SK-N-SH treated with all-trans-retinoic acid at 6 μM for 48 hours (cell line): ENCODE data around the gene SEPTIN8.

Experiments
- ATAC-seq: fragments of 200-7000 bp; cut with Tn5 transposase; 3 replicates; pipeline ENCODE4 v1.9.1; 2020; ENCODE audit warnings: mild to moderate bottlenecking, moderate library complexity
- ARNTL ChIP-seq: fragments of 450-650 bp; formaldehyde crosslinking; IDR thresholded peaks from 2 replicates; pipeline ENCODE4 v1.5.0; 2020; ENCODE audit warnings: low read depth, mild to moderate bottlenecking, moderate library complexity, borderline replicate concordance
- BACH2 ChIP-seq: fragments of 250-450 bp; sonication (Bioruptor Pico); IDR thresholded peaks from 2 replicates; pipeline ENCODE4 v1.9.0; 2021; ENCODE audit warnings: mild to moderate bottlenecking, borderline replicate concordance
- CSDC2 ChIP-seq: fragments of 250-450 bp; sonication (Bioruptor Pico); IDR thresholded peaks from 2 replicates; pipeline ENCODE4 v1.5.0; 2020; ENCODE audit warnings: mild to moderate bottlenecking, moderate library complexity
- ESRRG ChIP-seq: fragments of 250-450 bp; sonication (Bioruptor Pico); IDR thresholded peaks from 2 replicates; pipeline ENCODE4 v1.6.1; 2021; ENCODE audit warnings: mild to moderate bottlenecking
- GLIS3 ChIP-seq: fragments of 250-450 bp; sonication (Bioruptor Pico); IDR thresholded peaks from 2 replicates; pipeline ENCODE4 v1.5.0; 2020; ENCODE audit warnings: mild to moderate bottlenecking, moderate library complexity
- ISL1 ChIP-seq: fragments of 250-450 bp; sonication (Bioruptor Pico); IDR thresholded peaks from 2 replicates; pipeline ENCODE4 v2.1.2; 2022; ENCODE audit warnings: mild to moderate bottlenecking, moderate library complexity
- OSR1 ChIP-seq: fragments of 250-450 bp; sonication (Bioruptor Pico); IDR thresholded peaks from 2 replicates; pipeline ENCODE4 v1.8.0; 2022; ENCODE audit warnings: moderate library complexity, mild to moderate bottlenecking, inconsistent platforms
- PPARA ChIP-seq: fragments of 250-450 bp; sonication (Bioruptor Pico); IDR thresholded peaks from 2 replicates; pipeline ENCODE4 v1.5.0; 2020; ENCODE audit warnings: mild to moderate bottlenecking, borderline replicate concordance
- RARB ChIP-seq: fragments of 250-450 bp; sonication (Bioruptor Pico); IDR thresholded peaks from 2 replicates; pipeline ENCODE4 v1.8.0; 2021; ENCODE audit warnings: mild to moderate bottlenecking, moderate library complexity
- SNAI2 ChIP-seq: fragments of 250-450 bp; sonication (Bioruptor Pico); IDR thresholded peaks from 2 replicates; pipeline ENCODE4 v1.5.0; 2020; ENCODE audit warnings: mild to moderate bottlenecking, moderate library complexity
- TCF4 ChIP-seq: fragments of 250-450 bp; sonication (Bioruptor Pico); IDR thresholded peaks from 2 replicates; pipeline ENCODE4 v1.8.0; 2021; ENCODE audit warnings: mild to moderate bottlenecking, moderate library complexity, borderline replicate concordance
- TOX ChIP-seq: fragments of 250-450 bp; sonication (Bioruptor Pico); IDR thresholded peaks from 2 replicates; pipeline ENCODE4 v1.8.0; 2021; ENCODE audit warnings: mild to moderate bottlenecking, moderate library complexity, borderline replicate concordance
- ZC3H10 ChIP-seq: fragments of 250-450 bp; sonication (Bioruptor Pico); IDR thresholded peaks from 2 replicates; pipeline ENCODE4 v1.5.1; 2021; ENCODE audit warnings: mild to moderate bottlenecking, moderate library complexity
- ZFP3 ChIP-seq: fragments of 250-450 bp; sonication (Bioruptor Pico); IDR thresholded peaks from 2 replicates; pipeline ENCODE4 v1.5.0; 2020; ENCODE audit warnings: mild to moderate bottlenecking, moderate library complexity
- ZNF565 ChIP-seq: fragments of 450-650 bp; formaldehyde crosslinking; conservative IDR thresholded peaks from 2 replicates; pipeline ENCODE4 v1.5.0; 2020; ENCODE audit warnings: low read depth, mild to moderate bottlenecking, moderate library complexity
- ZNF70 ChIP-seq: fragments of 450-650 bp; formaldehyde crosslinking; IDR thresholded peaks from 2 replicates; pipeline ENCODE4 v1.5.0; 2020; ENCODE audit warnings: mild to moderate bottlenecking, moderate library complexity
- ZNF8 ChIP-seq: fragments of 450-650 bp; formaldehyde crosslinking; IDR thresholded peaks from 2 replicates; pipeline ENCODE4 v1.5.0; 2020; ENCODE audit warnings: mild to moderate bottlenecking, moderate library complexity
- TF ChIP-seq, protein P1 (sequence below): fragments of 250-450 bp; sonication (Bioruptor Pico); IDR thresholded peaks from 2 replicates; pipeline ENCODE4 v1.8.0; 2021; ENCODE audit warnings: low read depth, mild to moderate bottlenecking, moderate library complexity, borderline replicate concordance
- TF ChIP-seq, protein P2 (sequence below): fragments of 250-450 bp; sonication (Bioruptor Pico); IDR thresholded peaks from 2 replicates; pipeline ENCODE4 v1.5.0; 2020; ENCODE audit warnings: mild to moderate bottlenecking, moderate library complexity
- TF ChIP-seq, protein P3 (sequence below): fragments of 250-450 bp; sonication (Bioruptor Pico); IDR thresholded peaks from 2 replicates; pipeline ENCODE4 v1.5.1; 2021; ENCODE audit warnings: mild to moderate bottlenecking, moderate library complexity

Gene SEPTIN8

DNA sequence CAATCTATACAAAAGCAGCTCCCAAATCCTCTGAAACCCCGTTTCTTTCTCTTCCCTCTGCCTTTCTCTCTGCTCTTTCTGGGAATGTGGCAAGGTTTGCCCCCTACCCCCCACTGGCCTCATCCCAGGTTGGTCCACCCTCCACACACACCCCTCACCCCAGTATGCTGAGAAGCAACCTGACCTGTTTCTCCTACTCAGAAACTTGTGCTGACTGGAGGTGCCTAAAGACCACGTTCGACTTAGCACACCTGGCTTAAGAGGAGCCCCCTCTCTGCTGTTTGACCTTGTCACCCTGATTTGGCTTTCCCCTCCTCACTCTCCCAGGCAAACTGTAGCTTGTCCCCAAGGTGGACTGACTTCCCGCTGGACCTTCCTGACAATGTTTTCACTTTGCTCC, 1.1 kb upstream of the SEPTIN8 start:
- TF ChIP-seq CSDC2 (CRISPR knock-in tag): no peak
- no peak for TF ChIP-seq ZNF565
- no peak for TF ChIP-seq RARB (CRISPR knock-in tag)
- no peak for TF ChIP-seq ZNF70
- no peak for TF ChIP-seq ESRRG (CRISPR knock-in tag)
- TF ChIP-seq, protein P1, sequence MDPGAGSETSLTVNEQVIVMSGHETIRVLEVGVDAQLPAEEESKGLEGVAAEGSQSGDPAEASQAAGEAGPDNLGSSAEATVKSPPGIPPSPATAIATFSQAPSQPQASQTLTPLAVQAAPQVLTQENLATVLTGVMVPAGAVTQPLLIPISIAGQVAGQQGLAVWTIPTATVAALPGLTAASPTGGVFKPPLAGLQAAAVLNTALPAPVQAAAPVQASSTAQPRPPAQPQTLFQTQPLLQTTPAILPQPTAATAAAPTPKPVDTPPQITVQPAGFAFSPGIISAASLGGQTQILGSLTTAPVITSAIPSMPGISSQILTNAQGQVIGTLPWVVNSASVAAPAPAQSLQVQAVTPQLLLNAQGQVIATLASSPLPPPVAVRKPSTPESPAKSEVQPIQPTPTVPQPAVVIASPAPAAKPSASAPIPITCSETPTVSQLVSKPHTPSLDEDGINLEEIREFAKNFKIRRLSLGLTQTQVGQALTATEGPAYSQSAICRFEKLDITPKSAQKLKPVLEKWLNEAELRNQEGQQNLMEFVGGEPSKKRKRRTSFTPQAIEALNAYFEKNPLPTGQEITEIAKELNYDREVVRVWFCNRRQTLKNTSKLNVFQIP (CRISPR knock-in tag): no peak
- no peak for TF ChIP-seq ZNF8 (CRISPR knock-in tag)
- TF ChIP-seq, protein P2, sequence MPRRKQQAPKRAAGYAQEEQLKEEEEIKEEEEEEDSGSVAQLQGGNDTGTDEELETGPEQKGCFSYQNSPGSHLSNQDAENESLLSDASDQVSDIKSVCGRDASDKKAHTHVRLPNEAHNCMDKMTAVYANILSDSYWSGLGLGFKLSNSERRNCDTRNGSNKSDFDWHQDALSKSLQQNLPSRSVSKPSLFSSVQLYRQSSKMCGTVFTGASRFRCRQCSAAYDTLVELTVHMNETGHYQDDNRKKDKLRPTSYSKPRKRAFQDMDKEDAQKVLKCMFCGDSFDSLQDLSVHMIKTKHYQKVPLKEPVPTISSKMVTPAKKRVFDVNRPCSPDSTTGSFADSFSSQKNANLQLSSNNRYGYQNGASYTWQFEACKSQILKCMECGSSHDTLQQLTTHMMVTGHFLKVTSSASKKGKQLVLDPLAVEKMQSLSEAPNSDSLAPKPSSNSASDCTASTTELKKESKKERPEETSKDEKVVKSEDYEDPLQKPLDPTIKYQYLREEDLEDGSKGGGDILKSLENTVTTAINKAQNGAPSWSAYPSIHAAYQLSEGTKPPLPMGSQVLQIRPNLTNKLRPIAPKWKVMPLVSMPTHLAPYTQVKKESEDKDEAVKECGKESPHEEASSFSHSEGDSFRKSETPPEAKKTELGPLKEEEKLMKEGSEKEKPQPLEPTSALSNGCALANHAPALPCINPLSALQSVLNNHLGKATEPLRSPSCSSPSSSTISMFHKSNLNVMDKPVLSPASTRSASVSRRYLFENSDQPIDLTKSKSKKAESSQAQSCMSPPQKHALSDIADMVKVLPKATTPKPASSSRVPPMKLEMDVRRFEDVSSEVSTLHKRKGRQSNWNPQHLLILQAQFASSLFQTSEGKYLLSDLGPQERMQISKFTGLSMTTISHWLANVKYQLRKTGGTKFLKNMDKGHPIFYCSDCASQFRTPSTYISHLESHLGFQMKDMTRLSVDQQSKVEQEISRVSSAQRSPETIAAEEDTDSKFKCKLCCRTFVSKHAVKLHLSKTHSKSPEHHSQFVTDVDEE: no peak
- no peak for TF ChIP-seq SNAI2 (CRISPR knock-in tag)
- no peak for TF ChIP-seq ISL1
- no peak for TF ChIP-seq OSR1 (CRISPR knock-in tag)
- TF ChIP-seq TCF4 (CRISPR knock-in tag): no peak
- TF ChIP-seq GLIS3 (CRISPR knock-in tag): no peak
- TF ChIP-seq, protein P3, sequence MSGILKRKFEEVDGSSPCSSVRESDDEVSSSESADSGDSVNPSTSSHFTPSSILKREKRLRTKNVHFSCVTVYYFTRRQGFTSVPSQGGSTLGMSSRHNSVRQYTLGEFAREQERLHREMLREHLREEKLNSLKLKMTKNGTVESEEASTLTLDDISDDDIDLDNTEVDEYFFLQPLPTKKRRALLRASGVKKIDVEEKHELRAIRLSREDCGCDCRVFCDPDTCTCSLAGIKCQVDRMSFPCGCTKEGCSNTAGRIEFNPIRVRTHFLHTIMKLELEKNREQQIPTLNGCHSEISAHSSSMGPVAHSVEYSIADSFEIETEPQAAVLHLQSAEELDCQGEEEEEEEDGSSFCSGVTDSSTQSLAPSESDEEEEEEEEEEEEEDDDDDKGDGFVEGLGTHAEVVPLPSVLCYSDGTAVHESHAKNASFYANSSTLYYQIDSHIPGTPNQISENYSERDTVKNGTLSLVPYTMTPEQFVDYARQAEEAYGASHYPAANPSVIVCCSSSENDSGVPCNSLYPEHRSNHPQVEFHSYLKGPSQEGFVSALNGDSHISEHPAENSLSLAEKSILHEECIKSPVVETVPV (CRISPR knock-in tag): no peak
- TF ChIP-seq BACH2 (CRISPR knock-in tag): no peak
- ATAC-seq: no peak

DNA sequence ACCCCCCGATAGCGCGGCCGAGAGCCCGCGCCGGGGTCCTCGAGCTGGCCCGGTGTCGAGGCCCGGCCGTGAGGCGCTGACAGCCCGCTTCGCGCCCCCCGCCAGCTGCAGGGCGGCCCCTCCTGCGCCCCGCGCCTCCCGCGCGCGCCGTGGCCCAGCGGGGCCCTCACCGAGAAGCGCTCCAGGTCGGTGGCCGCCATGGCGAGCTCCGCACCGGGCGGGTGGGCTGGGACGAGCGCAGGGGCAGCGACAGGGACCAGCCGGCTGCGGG, 166 bp downstream of the SEPTIN8 start:
- no peak for TF ChIP-seq PPARA (CRISPR knock-in tag)
- no peak for TF ChIP-seq TCF4 (CRISPR knock-in tag)
- TF ChIP-seq BACH2 (CRISPR knock-in tag): no peak
- TF ChIP-seq, protein P1 (CRISPR knock-in tag): no peak
- TF ChIP-seq, protein P2: no peak
- TF ChIP-seq TOX (CRISPR knock-in tag): no peak
- peak; percentile 9; the same call in 2 of the 3 replicates for ATAC-seq

DNA sequence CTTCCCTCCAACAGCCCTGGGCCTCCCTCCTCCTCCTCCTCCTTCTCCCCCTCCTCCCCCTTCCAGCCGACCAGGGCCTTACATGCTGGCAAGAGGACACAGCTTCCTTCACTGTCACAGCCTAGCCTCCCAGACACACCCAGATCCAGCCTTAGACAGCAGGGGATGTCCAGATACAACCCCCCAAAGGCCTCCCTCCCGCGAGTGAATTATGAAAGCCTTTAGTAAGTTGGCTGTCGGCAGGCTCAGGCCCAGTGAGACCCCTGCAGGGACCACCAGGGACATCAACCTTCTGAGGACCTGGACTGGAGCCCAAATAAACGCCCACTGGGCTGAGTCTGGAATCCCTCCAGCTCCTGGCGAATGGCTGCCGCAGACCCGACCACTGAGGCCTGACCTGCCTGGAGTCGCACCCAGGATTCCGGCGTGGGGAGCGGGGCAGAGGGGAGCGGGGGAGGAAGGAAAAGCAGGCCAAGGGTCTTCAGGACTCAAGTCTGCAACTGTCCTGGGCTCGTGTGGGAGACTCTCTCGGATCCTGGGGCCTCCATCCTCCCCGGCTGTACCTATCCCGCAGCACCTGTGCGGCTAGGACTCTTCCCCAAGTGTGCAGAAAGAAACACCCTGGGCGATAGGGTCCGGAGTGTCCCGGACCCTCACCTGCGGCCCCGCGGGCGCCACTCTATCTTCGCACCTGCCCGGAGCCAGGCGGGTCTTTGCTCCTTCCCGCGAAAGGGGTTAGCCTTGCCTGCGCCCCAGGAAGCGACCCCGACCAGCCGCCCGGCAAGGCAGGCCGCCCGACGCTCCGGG, 705 bp downstream of the SEPTIN8 start:
- TF ChIP-seq TOX (CRISPR knock-in tag) (no peak), GLIS3 (CRISPR knock-in tag) (no peak), ZNF70 (no peak), ESRRG (CRISPR knock-in tag) (no peak), ZC3H10 (CRISPR knock-in tag) (no peak), SNAI2 (CRISPR knock-in tag) (no peak), ZFP3 (CRISPR knock-in tag) (no peak), ARNTL (CRISPR knock-in tag) (no peak), BACH2 (CRISPR knock-in tag) (no peak), PPARA (CRISPR knock-in tag) (no peak), RARB (CRISPR knock-in tag) (no peak)
- ATAC-seq: peak; percentile 58
